Osteoblast (primary cell): ENCODE results near the gene NRDC. TPM values are rescaled to one million over a fixed set of nuclear protein-coding genes. Genes with fewer than 3 reads are reported as not detected.

ENCODE experiments used
- DNase-seq: peaks from one replicate; pipeline ENCODE4 v3.0.0; 2011; ENCODE audit warnings: low spot score, mixed read lengths; ENCODE audit not compliant: insufficient read length; ENCODE audit errors: missing footprints
- H2AFZ ChIP-seq: 2 replicates; pipeline ENCODE4 v1.6.0; 2011; ENCODE audit warnings: mild to moderate bottlenecking, low read length
- H3K27ac ChIP-seq: 2 replicates; pipeline ENCODE4 v1.5.1; 2011; ENCODE audit warnings: mild to moderate bottlenecking, low read depth, low read length, moderate library complexity
- H3K27me3 ChIP-seq: 2 replicates; pipeline ENCODE4 v1.6.0; 2012; ENCODE audit warnings: mild to moderate bottlenecking, control low read depth, inconsistent platforms, low read length, moderate library complexity; ENCODE audit not compliant: insufficient read depth
- H3K36me3 ChIP-seq: 2 replicates; pipeline ENCODE4 v1.5.1; 2011; ENCODE audit warnings: mild to moderate bottlenecking, low read length, control low read depth, moderate library complexity; ENCODE audit not compliant: insufficient read depth
- H3K4me1 ChIP-seq: 2 replicates; pipeline ENCODE4 v1.5.1; 2011; ENCODE audit warnings: mild to moderate bottlenecking, low read length, control low read depth, moderate library complexity; ENCODE audit not compliant: insufficient read depth
- H3K4me2 ChIP-seq: 2 replicates; pipeline ENCODE4 v1.6.0; 2011; ENCODE audit warnings: mild to moderate bottlenecking, low read length; ENCODE audit not compliant: insufficient read depth
- H3K4me3 ChIP-seq: fragments of 200-600 bp; sonication (generic); 3 replicates; pipeline ENCODE4 v1.5.1; 2012; ENCODE audit warnings: mild to moderate bottlenecking, low read length, inconsistent platforms; ENCODE audit not compliant: insufficient read depth
- H3K79me2 ChIP-seq: 2 replicates; pipeline ENCODE4 v1.6.0; 2012; ENCODE audit warnings: mild to moderate bottlenecking, low read length, control low read depth, inconsistent platforms; ENCODE audit not compliant: insufficient read depth
- H3K9me3 ChIP-seq: 2 replicates; pipeline ENCODE4 v1.5.1; 2011; ENCODE audit warnings: low read depth, low read length, control low read depth
- H4K20me1 ChIP-seq: 2 replicates; pipeline ENCODE4 v1.6.0; 2012; ENCODE audit warnings: mild to moderate bottlenecking, low read length, control low read depth; ENCODE audit not compliant: insufficient read depth
- CTCF ChIP-seq: IDR thresholded peaks from 2 replicates; pipeline ENCODE4 v1.5.1; 2011; ENCODE audit warnings: mild to moderate bottlenecking, low read depth, low read length, moderate library complexity; ENCODE audit errors: extremely low read depth
- total RNA-seq: library from RNA; depleted of rRNA; stranded (reverse); fragments of >200 nt; gene quantifications from 2 replicates; pipeline ENCODE4 v1.2.3, GENCODE V29; 2012

NRDC gene
- total RNA-seq, 1 donor: 81.4 TPM

GRCh38 chr1:51861669-51862068 is 16.9 kb downstream of the NRDC start:
- Histone ChIP-seq H3K9me3 (no peaks in the 10 kb centered on the region), H4K20me1 (peaks cover 10% of the 10 kb centered on the region)
- DNase-seq: no peak

GRCh38 chr1:51859735-51860134 is 18.8 kb downstream of the NRDC start:
- H3K27me3 ChIP-seq: no peaks in the 10 kb centered on the region
- H3K27ac ChIP-seq: no peak overlapping the region
- no peak overlapping the region for H3K4me2 ChIP-seq
- H3K4me1 ChIP-seq: no peaks in the 10 kb centered on the region
- no peak for TF ChIP-seq CTCF
- H4K20me1 ChIP-seq: peaks cover 7% of the 10 kb centered on the region
- no peaks in the 10 kb centered on the region for H3K36me3 ChIP-seq
- H2AFZ ChIP-seq: no peak overlapping the region
- H3K9me3 ChIP-seq: no peaks in the 10 kb centered on the region
- no peak overlapping the region for H3K4me3 ChIP-seq
- no peak for DNase-seq
- peaks cover 89% of the 10 kb centered on the region for H3K79me2 ChIP-seq

More at GRCh38 chr1:51861669-51862068, 16.9 kb downstream of the NRDC start:
- Histone ChIP-seq H3K27ac (no peak overlapping the region), H3K27me3 (no peaks in the 10 kb centered on the region), H2AFZ (no peak overlapping the region), H3K4me1 (no peaks in the 10 kb centered on the region), H3K4me2 (no peak overlapping the region), H3K36me3 (no peaks in the 10 kb centered on the region), H3K79me2 (peaks cover 92% of the 10 kb centered on the region), H3K4me3 (no peak overlapping the region)
- TF ChIP-seq CTCF: no peak

GRCh38 chr1:51859333-51859732 is 19.2 kb downstream of the NRDC start:
- Histone ChIP-seq H3K36me3 (no peaks in the 10 kb centered on the region), H3K4me3 (no peak overlapping the region), H4K20me1 (peaks cover 7% of the 10 kb centered on the region), H3K4me2 (no peak overlapping the region), H3K4me1 (no peaks in the 10 kb centered on the region), H2AFZ (no peak overlapping the region), H3K79me2 (peaks cover 89% of the 10 kb centered on the region), H3K9me3 (no peaks in the 10 kb centered on the region), H3K27ac (no peak overlapping the region), H3K27me3 (no peaks in the 10 kb centered on the region)
- DNase-seq: no peak
- TF ChIP-seq CTCF: no peak

- Histone ChIP-seq H3K4me3 (no peak overlapping the region), H3K79me2 (peaks cover 86% of the 10 kb centered on the region), H4K20me1 (peaks cover 7% of the 10 kb centered on the region), H3K27ac (no peak overlapping the region), H3K4me1 (no peaks in the 10 kb centered on the region), H2AFZ (no peak overlapping the region), H3K36me3 (no peaks in the 10 kb centered on the region), H3K9me3 (no peaks in the 10 kb centered on the region), H3K4me2 (no peak overlapping the region), H3K27me3 (no peaks in the 10 kb centered on the region)
- no peak for DNase-seq
- TF ChIP-seq CTCF: no peak
These were observed 19.6 kb downstream of the NRDC start for GRCh38 chr1:51858892-51859291.
